NCI-H526 (cell line): Measurements from ENCODE around the gene ZBTB4.

Experiments used
- DNase-seq, 2 experiments: peaks; one replicate each; lab custom pipeline; 2025; lab: John Stamatoyannopoulos, UW

Gene ZBTB4

DNA sequence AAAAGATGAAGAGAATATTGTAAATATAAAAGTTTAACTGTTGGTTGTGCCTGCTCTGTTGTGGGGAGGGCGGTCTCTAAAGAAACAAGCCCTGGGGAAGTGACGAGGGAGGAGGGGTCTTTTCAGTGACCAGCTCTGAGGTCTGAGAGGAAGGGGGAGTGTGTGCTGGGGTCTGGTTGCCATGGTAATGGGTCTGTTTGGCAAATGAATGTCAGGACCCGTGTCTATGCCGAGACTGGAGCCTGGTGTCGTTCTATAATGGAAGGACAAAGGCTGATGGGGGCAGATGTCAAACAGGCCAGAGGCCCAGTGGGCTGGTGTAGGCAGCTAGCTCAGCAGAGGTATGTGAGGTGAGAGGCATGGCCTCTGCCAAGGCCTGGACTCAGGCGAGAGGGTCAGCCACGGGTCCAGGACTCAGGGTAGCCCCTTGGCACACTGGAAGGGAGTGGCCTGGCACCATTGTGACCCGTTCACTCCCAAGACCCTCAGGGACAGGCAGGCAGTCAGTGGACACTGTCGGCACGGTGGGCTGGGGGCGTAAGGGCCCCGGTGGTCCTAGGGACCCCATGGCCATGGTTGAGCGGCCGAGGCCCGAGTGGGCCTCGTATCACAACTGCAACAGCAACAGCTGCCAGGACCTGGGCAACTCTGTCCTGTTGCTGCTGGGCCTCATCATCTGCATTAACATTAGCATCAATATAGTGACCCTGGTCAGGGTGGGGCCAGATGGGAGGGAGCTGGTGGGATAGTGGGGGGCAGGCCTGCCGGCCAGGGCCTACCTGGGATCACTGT, 59.4 kb downstream of the ZBTB4 start, which contains the start of gene SPEM1:
TSS of gene SPEM1 (plus strand) at position 506 of the 792 bp plus-strand sequence. CDS start at position 567, 61 bp downstream.
- no peak for DNase-seq

DNA sequence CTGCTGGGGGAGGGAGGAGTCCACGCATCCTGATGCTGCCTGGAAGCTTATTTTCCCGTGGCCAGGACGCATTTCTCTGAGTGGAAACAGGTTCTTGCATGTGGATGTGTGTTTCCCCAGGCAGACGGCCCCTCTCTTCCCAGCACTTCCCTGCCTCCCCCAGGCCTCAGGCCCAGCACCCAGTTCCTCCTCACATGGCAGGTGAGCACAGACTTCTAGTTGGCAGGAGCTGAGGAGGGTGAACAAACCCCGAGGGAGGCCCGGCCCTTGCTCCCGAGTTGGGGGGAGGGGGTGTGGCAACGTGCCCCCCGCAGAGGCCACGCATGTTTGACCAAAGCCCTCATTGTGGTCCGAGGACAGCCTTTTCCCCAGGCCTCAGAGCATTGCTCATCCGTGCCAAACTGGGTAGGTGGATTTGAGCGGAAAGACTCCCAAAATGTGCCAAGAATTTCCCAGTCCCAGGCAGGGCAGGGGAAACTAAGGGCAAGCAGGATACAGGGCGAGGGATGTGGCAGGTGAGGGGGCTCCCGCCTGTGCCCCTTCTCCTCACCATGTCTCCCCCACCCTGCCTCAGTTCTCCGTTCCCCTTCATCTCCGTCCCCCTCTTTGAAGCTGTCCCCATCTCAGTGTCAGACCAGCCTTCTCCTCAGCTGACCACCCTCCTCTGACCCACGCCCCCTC, 60.8 kb downstream of the ZBTB4 start:
- DNase-seq, result no peak

DNA sequence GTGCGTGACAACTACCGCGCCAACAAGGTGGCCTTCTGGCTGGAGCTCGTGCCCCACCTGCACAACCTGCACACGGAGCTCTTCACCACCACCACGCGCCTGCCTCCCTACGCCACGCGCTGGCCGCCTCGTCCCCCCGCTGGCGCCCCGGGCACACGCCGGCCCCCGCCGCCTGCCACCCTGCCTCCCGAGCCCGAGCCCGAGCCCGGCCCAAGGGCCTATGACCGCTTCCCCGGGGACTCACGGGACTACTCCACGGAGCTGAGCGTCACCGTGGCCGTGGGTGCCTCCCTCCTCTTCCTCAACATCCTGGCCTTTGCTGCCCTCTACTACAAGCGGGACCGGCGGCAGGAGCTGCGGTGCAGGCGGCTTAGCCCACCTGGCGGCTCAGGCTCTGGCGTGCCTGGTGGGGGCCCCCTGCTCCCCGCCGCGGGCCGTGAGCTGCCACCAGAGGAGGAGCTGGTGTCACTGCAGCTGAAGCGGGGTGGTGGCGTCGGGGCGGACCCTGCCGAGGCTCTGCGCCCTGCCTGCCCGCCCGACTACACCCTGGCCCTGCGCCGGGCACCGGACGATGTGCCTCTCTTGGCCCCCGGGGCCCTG, 62.3 kb downstream of the ZBTB4 start:
- no peak for DNase-seq

DNA sequence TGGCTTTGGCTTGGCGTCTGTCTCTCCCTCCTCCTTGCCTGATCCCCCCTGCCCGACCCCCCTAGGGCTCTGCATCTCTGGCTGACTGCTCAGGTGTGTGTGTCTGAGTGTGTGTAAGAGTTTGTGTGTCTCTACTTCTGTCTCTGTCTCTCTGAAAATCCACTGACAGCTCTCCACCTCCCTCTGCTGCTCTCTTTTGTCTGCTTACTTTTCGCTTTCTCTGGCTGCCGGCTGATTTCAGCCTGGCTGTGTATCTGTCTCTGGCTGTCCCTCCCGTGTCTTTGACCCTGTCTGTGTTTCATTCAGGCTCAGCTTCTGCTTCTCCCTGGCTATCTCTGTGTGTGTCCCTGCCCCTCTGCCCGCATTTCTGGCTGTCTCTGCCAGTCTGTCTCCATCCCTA, 63.1 kb downstream of the ZBTB4 start:
- DNase-seq, result no peak

GRCh38 chr17:7415784-7416183, 63.6 kb downstream of the ZBTB4 start:
- DNase-seq, result no peak

DNA sequence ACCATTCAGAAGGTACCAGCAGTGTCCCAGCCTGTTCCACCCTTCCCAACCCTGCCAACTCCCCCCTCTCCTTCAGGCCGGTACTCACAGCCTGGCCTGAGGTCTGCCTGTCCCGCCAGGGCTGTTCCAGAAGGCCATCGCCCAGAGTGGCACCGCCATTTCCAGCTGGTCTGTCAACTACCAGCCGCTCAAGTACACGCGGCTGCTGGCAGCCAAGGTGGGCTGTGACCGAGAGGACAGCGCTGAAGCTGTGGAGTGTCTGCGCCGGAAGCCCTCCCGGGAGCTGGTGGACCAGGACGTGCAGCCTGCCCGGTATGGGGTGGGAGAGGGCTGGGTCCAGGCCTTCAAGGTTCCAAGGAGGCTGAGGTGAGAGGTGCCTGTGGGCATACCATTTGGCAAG, 64.6 kb downstream of the ZBTB4 start:
- DNase-seq, result no peak

DNA sequence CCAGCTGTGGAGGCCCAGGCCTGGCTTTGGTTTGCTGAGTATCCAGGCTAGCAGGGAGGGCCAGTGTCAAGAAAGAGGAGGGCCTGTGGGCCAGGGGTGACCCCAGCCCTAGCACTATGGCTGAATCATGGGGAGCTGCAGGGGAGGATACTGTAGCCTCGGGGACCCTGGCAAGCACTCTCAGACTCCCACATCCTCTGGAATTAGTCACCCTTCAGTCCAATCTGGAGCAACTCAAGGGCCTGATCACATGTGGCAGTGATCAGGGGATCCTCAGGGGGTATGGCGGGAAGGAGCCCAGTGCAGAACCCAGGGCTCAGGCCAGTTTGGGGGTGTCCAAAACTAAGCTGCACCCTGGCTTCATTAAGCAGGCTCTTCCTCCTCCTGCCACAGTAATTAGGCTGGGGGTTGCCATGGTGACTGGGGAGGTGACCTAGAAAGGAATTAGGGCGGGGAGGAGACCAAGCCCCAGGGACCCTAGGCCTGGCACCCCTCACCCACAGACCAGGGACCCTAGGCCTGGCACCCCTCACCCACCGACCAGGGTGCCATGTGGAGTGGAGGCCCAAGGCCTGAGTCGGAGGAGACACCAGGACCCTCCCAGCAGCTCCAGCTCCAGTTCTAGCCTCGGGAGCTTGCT, 66.0 kb downstream of the ZBTB4 start:
- DNase-seq, result no peak

DNA sequence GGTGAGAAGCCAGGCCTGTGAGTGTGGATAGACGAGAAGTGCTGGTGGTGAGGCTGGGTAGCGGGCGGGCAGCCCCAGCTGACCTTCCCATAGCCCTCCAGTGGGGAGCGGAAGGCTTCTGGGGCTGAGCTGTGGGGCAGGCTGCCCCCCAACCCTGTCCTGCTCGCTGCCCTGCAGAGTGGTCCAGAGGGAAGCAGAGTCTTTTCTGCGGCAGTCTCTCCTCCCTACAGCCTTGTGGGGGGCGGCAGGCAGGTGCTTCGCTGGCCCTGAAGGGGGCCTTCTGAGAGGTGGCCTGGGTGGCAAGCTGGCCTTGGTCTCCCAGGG, 68.0 kb downstream of the ZBTB4 start:
- no peak for DNase-seq

GRCh38 chr17:7410634-7411426, 68.6 kb downstream of the ZBTB4 start:
- no peak for DNase-seq

GRCh38 chr17:7409716-7410115, 69.7 kb downstream of the ZBTB4 start:
- DNase-seq, result no peak
